ENCODE results near the gene ARHGAP29. TPM values are rescaled to one million over a fixed set of nuclear protein-coding genes. Genes with fewer than 3 reads are reported as not detected.

ARHGAP29 gene
- total RNA-seq, 1 donor from 2014 or later, result 1.5 TPM

DNA sequence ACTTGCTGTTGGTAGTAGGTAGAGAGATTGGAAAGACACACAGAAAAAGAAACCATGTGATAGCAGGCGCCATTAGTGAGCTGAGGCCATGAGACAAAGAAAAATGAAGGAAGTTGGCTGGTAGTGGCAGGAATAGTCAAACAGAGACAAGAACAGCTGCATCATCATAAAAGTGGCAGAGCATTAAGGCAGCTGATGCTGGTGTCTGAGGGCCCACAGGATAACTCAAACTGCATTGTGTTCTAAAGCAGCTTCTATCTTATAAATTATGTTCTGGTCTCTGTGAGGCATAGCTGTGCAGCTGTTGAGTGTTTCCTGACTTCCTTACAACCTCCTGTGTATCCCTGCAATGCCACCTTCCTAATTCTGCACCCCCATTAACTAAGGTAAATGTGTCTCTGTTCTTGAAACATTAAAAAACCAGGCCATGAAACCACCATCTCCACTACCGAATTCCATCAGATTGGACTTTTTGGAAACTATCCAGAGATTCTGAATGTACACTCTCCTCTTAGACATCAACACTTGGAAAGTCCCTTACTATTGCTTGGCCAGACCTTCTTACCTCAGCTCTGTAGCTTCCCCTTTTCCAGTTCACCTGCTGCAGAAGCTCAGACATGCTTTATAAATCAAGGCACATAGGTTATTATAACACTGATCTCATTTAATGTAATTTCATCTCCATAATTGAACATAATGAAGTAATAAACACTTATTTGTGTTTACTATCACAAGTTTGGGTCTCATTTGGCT, 23.4 kb upstream of the ARHGAP29 start:
- no peaks in the 10 kb centered on the region for H3K4me1 Mint-ChIP-seq
- DNase-seq (ENCODE audit: low read depth, low spot score), result no peak
- peaks cover 2% of the 10 kb centered on the region for H3K36me3 Mint-ChIP-seq (ENCODE audit: low read depth)
- peaks cover 13% of the 10 kb centered on the region for H3K27me3 Mint-ChIP-seq (ENCODE audit: low read depth)
- TF ChIP-seq, protein P1, sequence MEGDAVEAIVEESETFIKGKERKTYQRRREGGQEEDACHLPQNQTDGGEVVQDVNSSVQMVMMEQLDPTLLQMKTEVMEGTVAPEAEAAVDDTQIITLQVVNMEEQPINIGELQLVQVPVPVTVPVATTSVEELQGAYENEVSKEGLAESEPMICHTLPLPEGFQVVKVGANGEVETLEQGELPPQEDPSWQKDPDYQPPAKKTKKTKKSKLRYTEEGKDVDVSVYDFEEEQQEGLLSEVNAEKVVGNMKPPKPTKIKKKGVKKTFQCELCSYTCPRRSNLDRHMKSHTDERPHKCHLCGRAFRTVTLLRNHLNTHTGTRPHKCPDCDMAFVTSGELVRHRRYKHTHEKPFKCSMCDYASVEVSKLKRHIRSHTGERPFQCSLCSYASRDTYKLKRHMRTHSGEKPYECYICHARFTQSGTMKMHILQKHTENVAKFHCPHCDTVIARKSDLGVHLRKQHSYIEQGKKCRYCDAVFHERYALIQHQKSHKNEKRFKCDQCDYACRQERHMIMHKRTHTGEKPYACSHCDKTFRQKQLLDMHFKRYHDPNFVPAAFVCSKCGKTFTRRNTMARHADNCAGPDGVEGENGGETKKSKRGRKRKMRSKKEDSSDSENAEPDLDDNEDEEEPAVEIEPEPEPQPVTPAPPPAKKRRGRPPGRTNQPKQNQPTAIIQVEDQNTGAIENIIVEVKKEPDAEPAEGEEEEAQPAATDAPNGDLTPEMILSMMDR (conservative IDR thresholded peaks at IDR 0.05), result no peak
- no peak overlapping the region for H3K27ac Mint-ChIP-seq (ENCODE audit: unreplicated experiment)
- H3K9me3 Mint-ChIP-seq, result no peaks in the 10 kb centered on the region
- H3K4me3 Mint-ChIP-seq, result no peak overlapping the region

DNA sequence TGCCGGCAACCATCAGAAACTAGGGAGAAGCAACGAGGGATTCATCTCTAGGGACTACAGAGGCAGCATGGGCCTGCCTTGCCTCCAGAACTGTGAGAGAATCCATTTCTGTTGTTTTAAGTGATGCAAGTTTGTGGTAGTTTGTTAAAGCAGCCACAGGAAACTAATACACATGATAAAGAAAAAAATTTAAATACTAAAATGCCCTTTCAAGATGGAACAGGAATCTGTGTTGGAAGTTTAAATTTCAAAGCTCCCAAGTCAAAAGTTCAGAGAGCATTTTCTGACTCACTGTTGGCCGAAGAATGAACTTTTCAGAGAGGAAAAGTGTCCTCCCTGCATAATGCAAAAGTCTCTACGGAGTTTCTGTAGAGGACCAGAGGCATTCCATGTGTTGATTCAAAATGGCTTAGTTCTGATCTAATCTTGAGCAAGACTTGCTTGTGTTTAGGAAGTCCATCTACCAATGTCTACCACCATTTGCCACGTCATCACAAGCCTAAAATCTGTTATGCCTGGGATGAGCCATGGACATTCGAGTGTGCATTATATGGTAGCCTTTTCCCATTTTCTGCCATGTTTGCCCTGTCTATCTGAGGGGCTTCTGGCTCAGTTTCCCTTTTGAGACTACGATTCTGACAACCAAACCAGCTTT, 22.4 kb upstream of the ARHGAP29 start:
- TF ChIP-seq, protein P1 (conservative IDR thresholded peaks at IDR 0.05), result no peak
- Mint-ChIP-seq H3K4me3 (no peak overlapping the region), H3K27me3 (ENCODE audit: low read depth) (peaks cover 24% of the 10 kb centered on the region), H3K36me3 (ENCODE audit: low read depth) (peaks cover 2% of the 10 kb centered on the region), H3K9me3 (no peaks in the 10 kb centered on the region), H3K4me1 (no peaks in the 10 kb centered on the region), H3K27ac (ENCODE audit: unreplicated experiment) (no peak overlapping the region)
- DNase-seq (ENCODE audit: low read depth, low spot score), result no peak

DNA sequence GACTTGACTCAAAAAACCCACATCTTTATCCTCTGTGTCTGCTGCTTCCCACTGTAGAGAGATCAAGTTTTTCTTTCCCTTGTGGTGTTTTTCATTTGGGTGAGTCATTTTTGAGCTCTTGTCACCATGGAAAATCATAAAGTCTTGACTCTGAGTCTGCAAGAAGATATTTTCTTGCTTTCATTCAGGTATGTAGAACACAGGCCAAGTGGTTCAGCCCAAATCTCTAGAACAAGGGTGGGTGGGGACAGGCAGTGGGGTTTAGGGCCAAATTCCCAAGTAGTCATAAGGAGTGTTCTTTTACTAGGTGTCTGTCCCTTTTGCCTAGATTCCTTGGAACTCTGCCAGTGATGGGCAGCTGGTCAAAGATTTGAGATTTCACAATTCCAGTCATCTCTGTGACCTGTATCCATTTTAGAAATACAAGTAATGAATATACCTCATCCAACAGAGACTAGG, 21.5 kb upstream of the ARHGAP29 start:
- Mint-ChIP-seq H3K27ac (ENCODE audit: unreplicated experiment) (no peak overlapping the region), H3K27me3 (ENCODE audit: low read depth) (peaks cover 30% of the 10 kb centered on the region)

DNA sequence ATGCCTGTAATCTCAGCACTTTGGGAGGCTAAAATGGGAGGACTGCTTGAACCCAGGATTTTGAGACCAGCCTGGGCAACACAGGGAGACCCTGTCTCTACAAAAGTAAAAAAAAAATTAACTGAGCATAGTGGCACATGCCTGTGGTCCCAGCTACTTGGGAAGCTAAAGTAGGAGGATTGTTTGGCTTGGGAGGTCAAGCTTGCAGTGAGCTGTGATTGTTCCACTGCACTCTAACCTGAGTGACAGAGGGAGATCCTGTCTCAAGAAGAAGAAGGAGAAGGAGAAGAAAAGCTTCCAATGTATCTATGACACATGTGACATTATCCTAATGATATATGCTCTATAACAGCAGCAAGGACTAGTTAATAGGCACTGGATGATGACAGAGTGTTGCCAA, 20.1 kb upstream of the ARHGAP29 start:
- Mint-ChIP-seq H3K27ac (ENCODE audit: unreplicated experiment) (no peak overlapping the region), H3K36me3 (ENCODE audit: low read depth) (peaks cover 2% of the 10 kb centered on the region), H3K9me3 (no peaks in the 10 kb centered on the region), H3K27me3 (ENCODE audit: low read depth) (peaks cover 42% of the 10 kb centered on the region), H3K4me3 (no peak overlapping the region), H3K4me1 (no peaks in the 10 kb centered on the region)
- TF ChIP-seq, protein P1 (conservative IDR thresholded peaks at IDR 0.05), result no peak
- DNase-seq (ENCODE audit: low read depth, low spot score), result no peak

More for the DNA sequence above, 21.5 kb upstream of the ARHGAP29 start:
- Mint-ChIP-seq H3K4me1 (no peaks in the 10 kb centered on the region), H3K9me3 (no peaks in the 10 kb centered on the region), H3K36me3 (ENCODE audit: low read depth) (peaks cover 2% of the 10 kb centered on the region), H3K4me3 (no peak overlapping the region)
- no peak for DNase-seq (ENCODE audit: low read depth, low spot score)
- TF ChIP-seq, protein P1 (conservative IDR thresholded peaks at IDR 0.05), result no peak

DNA sequence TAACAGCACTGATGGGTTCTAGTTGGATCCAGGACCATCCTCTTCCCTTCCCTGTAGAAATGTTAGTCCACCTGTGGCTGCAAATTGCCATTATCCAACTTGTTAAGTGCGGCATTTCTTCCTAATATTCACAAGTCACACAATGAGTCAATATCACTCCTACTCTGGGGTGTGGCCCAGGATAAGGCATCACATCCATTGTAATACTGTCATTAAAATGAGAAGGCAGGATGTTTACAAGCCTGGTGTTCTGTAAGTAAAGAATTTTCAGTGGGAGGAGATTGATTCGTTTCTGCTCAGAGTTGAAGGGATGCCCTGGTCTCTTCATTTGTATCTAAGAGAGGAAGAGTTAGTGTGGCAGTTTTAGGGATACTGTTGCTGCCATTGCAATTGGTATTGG, 18.1 kb upstream of the ARHGAP29 start:
- Mint-ChIP-seq H3K4me1 (no peaks in the 10 kb centered on the region), H3K4me3 (no peak overlapping the region), H3K9me3 (no peaks in the 10 kb centered on the region), H3K27ac (ENCODE audit: unreplicated experiment) (no peak overlapping the region), H3K36me3 (ENCODE audit: low read depth) (no peaks in the 10 kb centered on the region), H3K27me3 (ENCODE audit: low read depth) (peaks cover 52% of the 10 kb centered on the region)
- TF ChIP-seq, protein P1 (conservative IDR thresholded peaks at IDR 0.05), result no peak
- DNase-seq (ENCODE audit: low read depth, low spot score), result no peak

All from neural crest cell (in vitro differentiated cells).